GM12891 (cell line): ENCODE results near the gene LTBP3.

Experiments
- DNase-seq: peaks from one replicate; pipeline ENCODE4 v3.0.0; 2011; ENCODE audit warnings: low spot score; ENCODE audit not compliant: insufficient read length
- FAIRE-seq: peaks from 2 replicates; lab custom pipeline; 2011; peaks lifted over from hg19 to GRCh38; lab: Jason Lieb, UNC
- PAX5 ChIP-seq: IDR thresholded peaks from 2 replicates; pipeline ENCODE4 v1.6.1; 2011; ENCODE audit warnings: low read length, moderate library complexity, mild to moderate bottlenecking; ENCODE audit not compliant: insufficient read depth, severe bottlenecking
- POLR2A ChIP-seq: IDR thresholded peaks from 2 replicates; pipeline ENCODE4 v1.6.1; 2011; ENCODE audit warnings: low read depth, low read length, control low read depth
- POLR2AphosphoS5 ChIP-seq: IDR thresholded peaks from 2 replicates; pipeline ENCODE4 v1.6.1; 2011; ENCODE audit warnings: low read depth, low read length, control low read depth
- POU2F2 ChIP-seq: IDR thresholded peaks from 2 replicates; pipeline ENCODE4 v1.6.1; 2011; ENCODE audit warnings: low read depth, mild to moderate bottlenecking, control low read depth, low read length, moderate library complexity
- SPI1 ChIP-seq: IDR thresholded peaks from 2 replicates; pipeline ENCODE4 v1.6.1; 2011; ENCODE audit warnings: low read depth, low read length, control low read depth
- TAF1 ChIP-seq: IDR thresholded peaks from 2 replicates; pipeline ENCODE4 v1.6.1; 2011; ENCODE audit warnings: low read depth, low read length, control low read depth

LTBP3 gene

DNA sequence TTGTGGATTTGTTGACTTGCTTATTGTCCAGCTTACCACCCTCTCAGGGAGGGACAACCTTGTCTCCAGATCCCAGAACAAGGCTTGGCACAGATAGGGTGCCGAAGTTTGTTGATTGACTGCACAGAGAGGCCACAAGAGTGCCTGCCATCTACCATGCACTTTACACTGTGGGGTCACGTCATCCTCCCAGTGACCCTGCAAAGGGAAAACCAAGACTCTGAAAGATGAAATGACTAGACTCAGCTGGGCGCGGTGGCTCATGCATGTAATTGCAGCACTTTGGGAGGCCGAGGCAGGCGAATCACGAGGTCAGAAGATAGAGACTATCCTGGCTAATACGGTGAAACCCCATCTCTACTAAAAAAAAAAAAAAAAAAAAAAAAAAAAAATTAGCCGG, 4.6 kb upstream of the LTBP3 start:
- DNase-seq (no peak), FAIRE-seq (no peak)
- TF ChIP-seq POLR2A (no peak), SPI1 (no peak), POLR2AphosphoS5 (no peak)

DNA sequence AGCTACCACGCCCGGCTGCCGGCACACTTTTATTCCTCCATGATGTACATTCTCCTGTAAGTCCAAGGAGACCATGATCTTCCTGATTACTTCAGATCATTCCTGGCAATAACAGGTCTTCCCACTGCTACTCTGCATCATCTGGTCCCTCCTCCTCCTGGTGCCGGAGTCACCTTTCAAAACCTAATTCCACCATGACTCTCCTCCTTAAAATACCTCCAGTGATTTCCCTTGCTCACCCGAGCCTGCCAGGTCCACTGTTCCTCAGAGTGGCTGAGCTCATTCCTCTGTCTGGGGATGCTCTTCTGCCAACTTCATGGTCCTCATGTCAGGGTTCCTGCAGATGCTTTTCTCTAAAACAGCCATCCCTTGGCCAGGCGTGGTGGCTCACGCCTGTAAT, 3.9 kb upstream of the LTBP3 start:
- FAIRE-seq (no peak), DNase-seq (no peak)
- no peak for TF ChIP-seq TAF1
- no peak for TF ChIP-seq POU2F2
- no peak for TF ChIP-seq SPI1
- no peak for TF ChIP-seq PAX5
- TF ChIP-seq POLR2A: no peak
- no peak for TF ChIP-seq POLR2AphosphoS5

DNA sequence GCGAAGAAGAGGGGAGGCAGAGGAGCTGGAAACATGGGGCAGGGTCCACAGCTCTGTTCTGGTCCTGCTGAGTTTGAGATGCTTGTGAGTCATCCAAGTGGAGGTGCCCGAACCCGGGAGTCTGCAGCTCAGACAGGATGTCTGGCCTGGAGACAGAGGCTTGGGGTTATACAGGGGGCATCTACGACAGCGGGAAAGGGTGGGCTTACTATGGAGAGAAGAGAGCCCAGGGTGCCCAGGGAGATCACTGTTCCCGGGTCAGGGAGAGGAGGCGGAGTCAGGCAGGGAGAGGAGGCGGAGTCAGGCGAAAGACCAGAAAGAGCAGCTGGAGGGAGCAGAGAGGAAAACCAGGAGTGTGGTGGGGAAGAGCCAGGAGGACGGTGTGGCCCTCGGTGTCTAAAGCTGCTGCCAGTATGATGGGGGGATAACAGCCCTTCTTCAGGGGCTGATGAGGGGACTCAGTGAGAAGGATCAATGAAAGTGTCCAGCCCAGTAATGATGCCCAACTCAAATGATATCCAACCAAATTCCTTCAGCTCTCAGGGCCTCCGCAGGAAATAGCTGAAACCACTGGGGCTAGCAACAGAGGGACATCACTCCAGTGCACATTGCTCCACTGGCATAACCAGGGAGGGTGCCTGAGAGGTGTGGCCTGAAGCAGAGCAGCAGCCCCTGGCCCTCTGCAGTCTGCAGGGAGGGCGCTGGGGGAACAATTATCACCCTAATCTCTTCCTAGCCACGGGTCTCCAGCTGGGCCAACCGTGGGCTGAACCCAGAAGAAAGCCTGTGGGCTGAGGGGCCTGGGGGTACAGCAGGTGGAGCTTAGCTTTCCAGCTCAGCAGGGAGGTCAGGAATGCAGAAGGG, 2.6 kb upstream of the LTBP3 start:
- FAIRE-seq (no peak), DNase-seq (no peak)
- TF ChIP-seq POLR2A (no peak), POU2F2 (no peak), POLR2AphosphoS5 (no peak), PAX5 (no peak), TAF1 (no peak), SPI1 (no peak)

DNA sequence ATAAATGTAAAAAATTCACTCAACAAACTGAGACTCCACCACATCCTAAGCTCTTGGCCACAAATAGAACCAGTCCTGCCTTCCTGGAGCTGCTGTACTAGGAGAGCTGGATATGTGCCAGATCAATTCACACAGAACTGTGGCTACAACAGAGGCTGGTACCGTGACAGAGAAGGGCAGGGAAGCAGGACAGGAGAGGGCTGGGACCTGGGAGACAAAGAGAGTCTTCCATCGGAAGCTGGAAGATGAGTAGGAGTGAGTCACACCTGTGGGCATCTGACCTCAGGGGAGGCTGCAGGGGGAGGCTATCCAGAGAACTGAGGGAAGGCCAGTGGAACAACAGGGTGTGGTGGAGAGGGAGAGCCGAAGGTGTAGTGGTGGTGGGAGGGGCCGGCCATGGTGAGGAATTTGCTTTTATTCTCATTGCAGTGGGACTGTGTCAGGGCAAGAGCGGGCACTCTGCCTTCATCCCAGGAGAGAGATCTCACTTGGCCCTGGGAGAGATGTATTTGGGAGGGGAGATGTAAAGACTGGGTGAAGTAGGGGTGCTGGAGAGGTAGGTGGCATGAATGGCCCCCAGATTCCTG, 1.9 kb upstream of the LTBP3 start:
- DNase-seq: no peak
- no peak for TF ChIP-seq POLR2A
- no peak for TF ChIP-seq SPI1
- TF ChIP-seq POU2F2: no peak
- TF ChIP-seq TAF1: no peak
- no peak for TF ChIP-seq POLR2AphosphoS5
- TF ChIP-seq PAX5: no peak
- no peak for FAIRE-seq

DNA sequence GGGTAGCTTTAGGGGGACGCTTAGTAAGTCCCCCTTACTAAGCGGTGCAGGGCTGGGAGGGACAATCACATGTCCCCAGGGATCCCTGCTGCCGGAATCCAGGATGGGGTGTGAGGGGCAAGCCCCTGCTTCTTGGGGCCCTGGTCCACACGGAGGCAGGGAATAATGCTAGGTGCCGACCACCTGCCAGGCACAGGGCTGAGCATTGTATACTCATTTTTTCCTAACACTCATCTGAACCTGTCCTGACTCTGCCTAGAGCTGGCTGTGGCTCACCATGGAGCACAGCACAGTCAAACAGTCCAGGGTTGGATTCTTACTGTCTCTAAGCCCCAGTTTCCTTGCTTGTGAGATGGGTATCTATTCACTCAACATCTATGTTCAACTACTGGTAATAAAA, 1.4 kb upstream of the LTBP3 start:
- no peak for TF ChIP-seq POLR2A
- TF ChIP-seq POU2F2: no peak
- no peak for TF ChIP-seq POLR2AphosphoS5
- TF ChIP-seq SPI1: no peak
- no peak for TF ChIP-seq TAF1
- TF ChIP-seq PAX5: no peak
- FAIRE-seq (no peak), DNase-seq (no peak)

DNA sequence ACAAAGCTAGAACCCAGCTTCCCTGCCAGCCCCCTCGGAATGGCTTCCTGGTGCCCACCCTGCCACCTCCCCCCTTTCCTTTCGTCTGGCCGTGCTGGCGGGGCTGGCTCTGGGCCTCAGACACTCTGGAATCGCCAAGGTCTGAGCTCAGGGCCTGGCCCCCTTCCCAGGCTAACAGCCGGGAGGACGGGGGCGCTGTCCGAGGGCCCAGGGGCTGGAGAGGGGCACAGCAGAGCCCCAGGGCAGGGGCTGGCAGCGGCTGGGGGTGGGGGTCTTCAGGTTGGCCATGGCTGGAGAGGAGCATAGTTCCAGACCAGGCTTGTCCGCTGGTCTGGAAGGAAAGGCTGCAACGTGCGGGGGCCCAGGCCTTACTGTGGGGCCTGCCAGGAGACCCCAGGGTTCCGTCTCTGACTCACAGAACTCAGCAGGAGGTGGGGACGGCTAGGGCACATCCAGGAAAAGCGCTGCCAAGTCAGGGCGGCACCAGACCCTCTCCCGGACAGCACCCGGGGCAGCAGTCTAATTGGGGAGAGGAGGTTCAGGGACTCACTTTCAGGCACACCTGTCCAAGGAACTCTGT, 861 bp upstream of the LTBP3 start:
- no peak for DNase-seq
- TF ChIP-seq POLR2A (no peak), PAX5 (no peak), POLR2AphosphoS5 (no peak), POU2F2 (no peak), TAF1 (no peak), SPI1 (no peak)
- no peak for FAIRE-seq

DNA sequence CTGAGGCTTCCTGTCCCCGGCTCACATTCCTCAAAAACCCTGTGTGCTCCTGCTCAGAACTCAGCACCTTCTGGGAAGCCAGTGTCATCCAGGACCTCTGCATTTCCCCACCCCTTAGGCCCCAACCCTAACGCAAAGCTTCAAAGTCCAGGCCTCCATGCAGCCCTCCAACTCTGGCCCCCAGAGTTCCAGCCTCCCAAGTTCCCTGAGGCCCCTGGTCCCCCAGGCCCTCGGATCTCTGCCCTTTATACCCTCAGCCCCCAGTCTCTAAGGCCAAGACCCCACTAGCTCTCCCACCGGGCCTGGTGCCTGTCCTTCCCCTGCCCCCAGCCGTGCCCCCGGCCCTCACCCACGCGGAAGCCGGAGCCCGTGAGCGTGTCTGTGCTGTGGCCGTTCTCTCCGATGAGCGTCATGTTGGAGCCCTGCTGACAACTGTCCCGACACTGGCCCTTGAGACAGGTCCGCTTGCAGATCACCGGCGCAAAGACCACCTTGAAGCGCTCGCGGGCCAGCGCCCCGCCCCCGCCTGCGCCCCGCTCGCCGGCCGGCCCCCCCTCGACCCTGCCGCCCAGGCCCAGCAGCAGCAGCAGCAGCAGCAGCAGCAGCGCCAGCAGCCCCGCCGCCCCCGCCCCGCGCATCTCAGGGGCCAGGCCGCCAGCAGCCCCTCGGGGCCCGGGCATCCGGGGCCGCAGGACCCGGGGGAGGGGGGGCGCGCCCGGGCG, 718 bp downstream of the LTBP3 start:
- TF ChIP-seq PAX5 (no peak), POLR2AphosphoS5 (no peak), SPI1 (no peak), POLR2A (no peak)
- DNase-seq: no peak
- FAIRE-seq: no peak

DNA sequence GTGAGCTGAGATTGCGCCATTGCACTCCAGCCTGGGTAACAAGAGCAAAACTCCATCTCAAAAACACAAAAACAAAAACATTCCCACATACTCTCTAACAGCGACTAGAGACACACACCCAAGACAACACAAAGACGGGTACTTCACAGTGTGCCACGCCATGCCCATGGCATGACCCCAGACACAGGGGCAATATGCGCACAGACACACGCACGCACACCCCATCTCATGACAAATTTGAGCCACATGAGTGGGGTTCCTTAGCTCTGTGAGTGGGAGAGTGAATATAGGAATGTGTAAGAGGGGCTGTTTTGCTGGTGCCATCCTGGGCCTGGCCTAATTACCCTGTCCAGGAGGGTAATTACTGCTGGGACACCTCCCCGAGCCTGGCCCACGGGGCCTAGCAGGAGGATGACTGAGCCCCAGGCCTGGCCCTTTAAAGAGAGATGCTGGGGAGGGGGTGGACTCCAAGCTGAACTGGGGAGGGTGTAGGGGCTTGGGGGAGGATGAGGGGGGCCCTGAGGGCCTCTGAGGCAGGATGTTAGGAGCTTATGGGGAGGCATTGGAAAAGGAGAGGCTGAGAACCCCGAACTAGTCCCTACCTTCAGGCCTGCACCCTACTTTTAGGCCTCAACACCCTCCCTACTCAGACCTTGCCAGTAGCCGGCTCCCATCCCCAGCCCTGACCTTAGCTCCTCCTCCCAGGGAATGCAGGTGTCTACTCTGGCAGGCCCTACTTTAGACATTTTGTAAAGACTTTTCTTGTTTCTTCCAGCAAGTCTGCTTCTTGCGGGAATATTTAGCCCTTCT, 1.5 kb downstream of the LTBP3 start:
- FAIRE-seq: no peak
- no peak for DNase-seq

More for the DNA sequence above, 1.5 kb downstream of the LTBP3 start:
- TF ChIP-seq PAX5 (no peak), SPI1 (no peak), POLR2A (no peak), POLR2AphosphoS5 (no peak), POU2F2 (no peak), TAF1 (no peak)
